ENCODE measurements around the gene ARHGEF1. TPM values are rescaled to one million over a fixed set of nuclear protein-coding genes. Genes with fewer than 3 reads are reported as not detected.

Gene ARHGEF1
- total and polyA plus RNA-seq, 12 donors: 20.2 to 143 (median 30.2) TPM

- H3K27me3 ChIP-seq: no peaks in the 10 kb centered on the region
- no peak overlapping the region for H3K4me3 ChIP-seq
- intact Hi-C loops (cut with DNase I): loop anchor here in 2 of 10 donors (5.0 to 10.0 kb wide), 2 partner anchors 38 to 46 kb away; partner anchors contain the start of gene ERFL (in 1 of the 2)
- peaks cover 4 to 55% (median 35%) of the 10 kb centered on the region in 9 donors for H3K4me1 ChIP-seq
- DNase-seq (no peak), ATAC-seq (no peak)
- WGBS, 2 donors: 91 to 92% methylated on average over 12 of the region's 12 CpGs
- TF ChIP-seq CTCF (IDR thresholded peaks at IDR 0.05): no peak
- H3K36me3 ChIP-seq: peaks cover 0 to 66% (median 16%) of the 10 kb centered on the region in 9 donors
- H3K27ac ChIP-seq: peak overlapping the region in 1 of 10 donors; percentile 84
- H3K9me3 ChIP-seq: no peaks in the 10 kb centered on the region
These were observed 5.9 kb downstream of the ARHGEF1 start for GRCh38 chr19:41888926-41889325.

GRCh38 chr19:41889896-41890295 is 6.9 kb downstream of the ARHGEF1 start:
- H3K9me3 ChIP-seq: no peaks in the 10 kb centered on the region
- WGBS, 2 donors: 91 to 92% methylated on average over 8 of the region's 8 CpGs
- intact Hi-C loops (cut with DNase I): loop anchor here in 2 of 10 donors (5.0 to 10.0 kb wide), 2 partner anchors 37 to 45 kb away; partner anchors contain the start of gene ERFL (in 1 of the 2)
- peaks cover 2 to 50% (median 30%) of the 10 kb centered on the region in 9 donors for H3K4me1 ChIP-seq
- peaks cover 0 to 73% (median 20%) of the 10 kb centered on the region in 9 donors for H3K36me3 ChIP-seq
- no peaks in the 10 kb centered on the region for H3K27me3 ChIP-seq
- no peak overlapping the region for H3K4me3 ChIP-seq
- no peak for ATAC-seq
- no peak overlapping the region for H3K27ac ChIP-seq
- no peak for TF ChIP-seq CTCF (IDR thresholded peaks at IDR 0.05)
- no peak for DNase-seq

GRCh38 chr19:41890936-41891335 is 8.0 kb downstream of the ARHGEF1 start:
- Histone ChIP-seq H3K9me3 (no peaks in the 10 kb centered on the region), H3K27ac (no peak overlapping the region), H3K36me3 (peaks cover 0 to 74% (median 25%) of the 10 kb centered on the region in 9 donors), H3K4me3 (no peak overlapping the region), H3K4me1 (peaks cover 0 to 39% (median 20%) of the 10 kb centered on the region in 9 donors), H3K27me3 (no peaks in the 10 kb centered on the region)
- 92 to 98% methylated on average over 4 of the region's 4 CpGs for WGBS, 2 donors
- intact Hi-C loops (cut with DNase I): no loop called here
- no peak for TF ChIP-seq CTCF (IDR thresholded peaks at IDR 0.05)
- DNase-seq (no peak), ATAC-seq (no peak)

- Histone ChIP-seq H3K4me3 (no peak overlapping the region), H3K36me3 (peaks cover 0 to 83% (median 30%) of the 10 kb centered on the region in 9 donors), H3K27me3 (no peaks in the 10 kb centered on the region), H3K9me3 (no peaks in the 10 kb centered on the region), H3K4me1 (peaks cover 0 to 25% (median 6%) of the 10 kb centered on the region in 9 donors), H3K27ac (no peak overlapping the region)
- TF ChIP-seq CTCF (IDR thresholded peaks at IDR 0.05): no peak
- DNase-seq: no peak
- WGBS, 2 donors: 86 to 91% methylated on average over 34 of the region's 34 CpGs
- intact Hi-C loops (cut with DNase I): no loop called here
- peak in 1 of 8 donors; percentile 11 for ATAC-seq
These were observed 9.4 kb downstream of the ARHGEF1 start for GRCh38 chr19:41892173-41892902.
